ENCODE measurements around the gene HIPK2.

- TF ChIP-seq, protein P1, sequence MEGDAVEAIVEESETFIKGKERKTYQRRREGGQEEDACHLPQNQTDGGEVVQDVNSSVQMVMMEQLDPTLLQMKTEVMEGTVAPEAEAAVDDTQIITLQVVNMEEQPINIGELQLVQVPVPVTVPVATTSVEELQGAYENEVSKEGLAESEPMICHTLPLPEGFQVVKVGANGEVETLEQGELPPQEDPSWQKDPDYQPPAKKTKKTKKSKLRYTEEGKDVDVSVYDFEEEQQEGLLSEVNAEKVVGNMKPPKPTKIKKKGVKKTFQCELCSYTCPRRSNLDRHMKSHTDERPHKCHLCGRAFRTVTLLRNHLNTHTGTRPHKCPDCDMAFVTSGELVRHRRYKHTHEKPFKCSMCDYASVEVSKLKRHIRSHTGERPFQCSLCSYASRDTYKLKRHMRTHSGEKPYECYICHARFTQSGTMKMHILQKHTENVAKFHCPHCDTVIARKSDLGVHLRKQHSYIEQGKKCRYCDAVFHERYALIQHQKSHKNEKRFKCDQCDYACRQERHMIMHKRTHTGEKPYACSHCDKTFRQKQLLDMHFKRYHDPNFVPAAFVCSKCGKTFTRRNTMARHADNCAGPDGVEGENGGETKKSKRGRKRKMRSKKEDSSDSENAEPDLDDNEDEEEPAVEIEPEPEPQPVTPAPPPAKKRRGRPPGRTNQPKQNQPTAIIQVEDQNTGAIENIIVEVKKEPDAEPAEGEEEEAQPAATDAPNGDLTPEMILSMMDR (IDR thresholded peaks at IDR 0.05 in 2 of 3, conservative IDR thresholded peaks at IDR 0.05 in 1 of 3; ENCODE audit: control insufficient read depth in 2 of 3, extremely low read depth in 1 of 3, insufficient read depth in 1 of 3, low read depth in 3 of 3, low read length in 3 of 3): no peak
- TF ChIP-seq GABPA (IDR thresholded peaks at IDR 0.05; ENCODE audit: low read depth) (no peak), POLR2AphosphoS5 (IDR thresholded peaks at IDR 0.05; ENCODE audit: low read length) (no peak), MEF2B (IDR thresholded peaks at IDR 0.05; ENCODE audit: partially characterized antibody, poor library complexity, severe bottlenecking) (no peak), RCOR1 (conservative IDR thresholded peaks at IDR 0.05; ENCODE audit: low read depth, low read length) (no peak)
Measured at GRCh38 chr7:139650429-139651100, 127.2 kb downstream of the HIPK2 start.

Measured in GM12878 (cell line).